Esophagus squamous epithelium (tissue), 5 donors: ENCODE measurements around the gene HLA-DOB. TPM values are rescaled to one million over a fixed set of nuclear protein-coding genes. Genes with fewer than 3 reads are reported as not detected.
"Not testable (repeated sequence)": the region's sequence is repeated elsewhere in the genome, so short reads cannot be mapped to it uniquely, and the experiment has no call there.

ENCODE experiments used
- DNase-seq: peaks from one replicate; lab custom pipeline; 2025; lab: John Stamatoyannopoulos, UW
- H3K27ac ChIP-seq, 4 donors: fragments of 200-600 bp; sonication (generic); one replicate each; pipeline ENCODE4 v1.5.1; 2016 to 2019; ENCODE audit warnings: mild to moderate bottlenecking in 1 of 4
- H3K27me3 ChIP-seq, 4 donors: fragments of 200-600 bp; sonication (generic); 1 replicate in 3 of 4; 2 replicates in 1 of 4; pipeline versions ENCODE4 v1.5.1 to v1.6.0; 2017 to 2021; ENCODE audit warnings: antibody characterized with exemption in 1 of 4
- H3K36me3 ChIP-seq, 3 donors: fragments of 200-600 bp; sonication (generic); one replicate each; pipeline ENCODE4 v1.5.1; 2016 to 2019
- H3K4me1 ChIP-seq, 3 donors: fragments of 200-600 bp; sonication (generic); one replicate each; pipeline ENCODE4 v1.5.1; 2017 to 2019
- H3K4me3 ChIP-seq, 4 donors: fragments of 200-600 bp; sonication (generic); 1 replicate in 3 of 4; 2 replicates in 1 of 4; pipeline ENCODE4 v1.5.1; 2016 to 2019; ENCODE audit warnings: mild to moderate bottlenecking in 2 of 4, moderate library complexity in 1 of 4
- H3K9me3 ChIP-seq, 3 donors: fragments of 200-600 bp; sonication (generic); one replicate each; pipeline ENCODE4 v1.5.1; 2016 to 2019
- CTCF ChIP-seq, 6 experiments: fragments of 450-650 bp in 4 of 6; fragments of 200-600 bp in 2 of 6; sonication (generic) in 2 of 6; IDR thresholded peaks; one replicate each; pipeline ENCODE4 v1.5.1; 2016 to 2019; ENCODE audit warnings: antibody characterized with exemption in 6 of 6, mild to moderate bottlenecking in 4 of 6, moderate library complexity in 4 of 6
- POLR2A ChIP-seq, 4 donors: fragments of 450-650 bp; IDR thresholded peaks; one replicate each; pipeline ENCODE4 v1.6.1; 2017; ENCODE audit warnings: antibody characterized with exemption in 4 of 4, mild to moderate bottlenecking in 4 of 4, moderate library complexity in 3 of 4
- WGBS, 2 donors: methylation state at CpG; one replicate each; pipeline ENCODE4 v1.1.5; 2018; 5-methylcytosine and 5-hydroxymethylcytosine counted together
- intact Hi-C: fragments of 100-400 bp; cut with DNase I; formaldehyde crosslinking; loops from one replicate; pipeline ENCODE4 v1.15.0; 2022
- total RNA-seq, 4 donors: library from RNA; depleted of rRNA; stranded (reverse); fragments of >200 nt; gene quantifications; one replicate each; pipeline ENCODE4 v1.1.0, GENCODE V29; 2016
- donor health status: DM: yes; HTN: yes; CAD: no.

Gene HLA-DOB
- total RNA-seq, 4 donors from 2014 or later: 0.34 to 3.6 (median 0.74) TPM

GRCh38 chr6:32792901-32793435 is 23.8 kb downstream of the HLA-DOB start:
- peaks cover 0 to 75% (median 2%) of the 10 kb centered on the region in 4 donors for H3K27me3 ChIP-seq
- DNase-seq: no peak
- no peaks in the 10 kb centered on the region for H3K9me3 ChIP-seq
- no peak overlapping the region for H3K4me3 ChIP-seq
- TF ChIP-seq CTCF (IDR thresholded peaks at IDR 0.05): no peak
- H3K4me1 ChIP-seq: peaks cover 3 to 12% (median 7%) of the 10 kb centered on the region in 3 donors
- intact Hi-C loops: no loop called here
- H3K36me3 ChIP-seq: no peaks in the 10 kb centered on the region
- no peak overlapping the region for H3K27ac ChIP-seq
- WGBS, 2 donors: 52 to 56% methylated on average over 3 of the region's 3 CpGs

- Histone ChIP-seq H3K4me1 (no peaks in the 10 kb centered on the region), H3K4me3 (no peak overlapping the region), H3K9me3 (peaks cover 0 to 3% (median 0%) of the 10 kb centered on the region in 3 donors), H3K27ac (no peak overlapping the region), H3K27me3 (peaks cover 0 to 70% (median 2%) of the 10 kb centered on the region in 4 donors), H3K36me3 (no peaks in the 10 kb centered on the region)
- intact Hi-C loops: no loop called here
- WGBS, 2 donors: 29 to 54% methylated on average over 2 of the region's 2 CpGs
- DNase-seq: no peak
- TF ChIP-seq POLR2A (IDR thresholded peaks at IDR 0.05) (no peak), CTCF (IDR thresholded peaks at IDR 0.05) (no peak)
These were observed 26.5 kb downstream of the HLA-DOB start for GRCh38 chr6:32790306-32790705.

- intact Hi-C loops: loop anchor here (10.0 kb wide), 1 partner anchor 81 kb away; no protein-coding TSS in a partner anchor
- no peak overlapping the region for H3K27ac ChIP-seq
- TF ChIP-seq POLR2A (IDR thresholded peaks at IDR 0.05) (no peak), CTCF (IDR thresholded peaks at IDR 0.05) (peak in 5 of 6 experiments; percentile 50 to 72 (median 61))
- peaks cover 0 to 39% (median 0%) of the 10 kb centered on the region in 4 donors for H3K27me3 ChIP-seq
- WGBS, 2 donors: 44 to 45% methylated on average over 5 of the region's 5 CpGs
- H3K9me3 ChIP-seq: peaks cover 0 to 7% (median 0%) of the 10 kb centered on the region in 3 donors
- H3K36me3 ChIP-seq: no peaks in the 10 kb centered on the region
- H3K4me3 ChIP-seq: no peak overlapping the region
- DNase-seq: no peak
- no peaks in the 10 kb centered on the region for H3K4me1 ChIP-seq
These were observed 30.8 kb downstream of the HLA-DOB start for GRCh38 chr6:32785781-32786533.

- peaks cover 0 to 41% (median 0%) of the 10 kb centered on the region in 4 donors for H3K27me3 ChIP-seq
- H3K4me1 ChIP-seq, H3K9me3 ChIP-seq, H3K4me3 ChIP-seq, H3K36me3 ChIP-seq, H3K27ac ChIP-seq, DNase-seq: not testable (repeated sequence)
- intact Hi-C loops: loop anchor here (10.0 kb wide), 1 partner anchor 78 kb away; no protein-coding TSS in a partner anchor
These were observed 33.9 kb downstream of the HLA-DOB start for GRCh38 chr6:32782923-32783322.

- peaks cover 0 to 32% (median 0%) of the 10 kb centered on the region in 4 donors for H3K27me3 ChIP-seq
- H3K36me3 ChIP-seq: no peaks in the 10 kb centered on the region
- H3K27ac ChIP-seq: no peak overlapping the region
- TF ChIP-seq POLR2A (IDR thresholded peaks at IDR 0.05) (no peak), CTCF (IDR thresholded peaks at IDR 0.05) (no peak)
- intact Hi-C loops: no loop called here
- peaks cover 0 to 4% (median 0%) of the 10 kb centered on the region in 3 donors for H3K9me3 ChIP-seq
- H3K4me1 ChIP-seq: peaks cover 0 to 7% (median 3%) of the 10 kb centered on the region in 3 donors
- DNase-seq: no peak
- no peak overlapping the region for H3K4me3 ChIP-seq
These were observed 37.8 kb downstream of the HLA-DOB start for GRCh38 chr6:32779036-32779435.
